MCF 10A (cell line): Measurements from ENCODE around the gene PHF19. TPM values are rescaled to one million over a fixed set of nuclear protein-coding genes. Genes with fewer than 3 reads are reported as not detected.

Source experiments
- BruUV-seq: library from RNA; stranded (reverse); fragments of 400-500 nt; replicated peaks from 2 replicates; lab custom pipeline; 2021; lab: Mats Ljungman, UMichigan
- CTCF ChIA-PET: fragments of 300-600 bp; sonication (Branson Sonifier 250); formaldehyde crosslinking; extraction: SDS; loops from one replicate; lab custom pipeline; 2021; ENCODE audit warnings: antibody characterized with exemption, inconsistent platforms; lab: Yijun Ruan, JAX
- POLR2A ChIA-PET: fragments of 300-600, 350-650 bp; sonication (Branson Sonifier 250); formaldehyde crosslinking; extraction: SDS; loops from one replicate; lab custom pipeline; 2020; ENCODE audit warnings: antibody characterized with exemption, inconsistent platforms; lab: Yijun Ruan, JAX
- DNase-seq: peaks from one replicate; pipeline ENCODE4 v3.0.0-alpha.2; 2018; ENCODE audit not compliant: unreplicated experiment
- H3K27ac Mint-ChIP-seq: one replicate; pipeline ENCODE4 v1.8.0; 2022; ENCODE audit warnings: mild to moderate bottlenecking, low read depth, mixed read lengths; ENCODE audit not compliant: unreplicated experiment
- H3K27me3 Mint-ChIP-seq: one replicate; pipeline ENCODE4 v1.8.0; 2022; ENCODE audit warnings: mixed read lengths; ENCODE audit not compliant: insufficient read depth, unreplicated experiment
- H3K36me3 Mint-ChIP-seq: one replicate; pipeline ENCODE4 v1.8.0; 2022; ENCODE audit warnings: mild to moderate bottlenecking, moderate library complexity, mixed read lengths; ENCODE audit not compliant: insufficient read depth, unreplicated experiment
- H3K4me1 Mint-ChIP-seq: one replicate; pipeline ENCODE4 v1.8.0; 2022; ENCODE audit warnings: mixed read lengths; ENCODE audit not compliant: insufficient read depth, unreplicated experiment
- H3K4me3 Mint-ChIP-seq: one replicate; pipeline ENCODE4 v1.8.0; 2022; ENCODE audit warnings: mild to moderate bottlenecking, moderate library complexity, mixed read lengths; ENCODE audit not compliant: unreplicated experiment
- H3K9me3 Mint-ChIP-seq: one replicate; pipeline ENCODE4 v1.8.0; 2022; ENCODE audit warnings: mixed read lengths; ENCODE audit not compliant: unreplicated experiment
- CTCF ChIP-seq: fragments of 200-600 bp; IDR thresholded peaks from one replicate; pipeline ENCODE4 v1.8.0; 2022; ENCODE audit warnings: antibody characterized with exemption, mild to moderate bottlenecking; ENCODE audit not compliant: unreplicated experiment
- intact Hi-C: fragments of 100-400 bp; cut with micrococcal nuclease; formaldehyde crosslinking; loops from 2 replicates; pipeline ENCODE4 v1.14.1; 2022
- total RNA-seq: library from RNA; stranded (reverse); gene quantifications from 2 replicates; pipeline ENCODE4 v1.2.3, GENCODE V29; 2022

Gene PHF19
- total RNA-seq, 1 experiment from 2014 or later = 61.0 TPM

GRCh38 chr9:120820095-120820494 lies 56.9 kb downstream of the PHF19 start:
- no peaks in the 10 kb centered on the region for H3K9me3 Mint-ChIP-seq
- no TSS peak for BruUV-seq
- intact Hi-C loops = no loop called here
- no peak for TF ChIP-seq CTCF
- POLR2A ChIA-PET = no interaction called here
- DNase-seq = no peak
- no peak overlapping the region for H3K27ac Mint-ChIP-seq
- H3K27me3 Mint-ChIP-seq = no peaks in the 10 kb centered on the region
- H3K36me3 Mint-ChIP-seq = peaks cover 90% of the 10 kb centered on the region
- CTCF ChIA-PET = interaction anchor here (0.8 to 1.3 kb wide), 2 partner anchors 23 to 29 kb away, joined by 3 read pairs; no protein-coding TSS in a partner anchor
- H3K4me1 Mint-ChIP-seq = no peaks in the 10 kb centered on the region
- no peak overlapping the region for H3K4me3 Mint-ChIP-seq

- H3K9me3 Mint-ChIP-seq = no peaks in the 10 kb centered on the region
- no peaks in the 10 kb centered on the region for H3K27me3 Mint-ChIP-seq
- BruUV-seq = no TSS peak
- intact Hi-C loops = no loop called here
- H3K27ac Mint-ChIP-seq = no peak overlapping the region
- H3K4me3 Mint-ChIP-seq = no peak overlapping the region
- ChIA-PET CTCF (interaction anchor here (0.7 to 1.2 kb wide), 2 partner anchors 76 to 751 kb away, joined by 3 read pairs; no protein-coding TSS in a partner anchor), POLR2A (no interaction called here)
- peaks cover 79% of the 10 kb centered on the region for H3K36me3 Mint-ChIP-seq
- H3K4me1 Mint-ChIP-seq = no peaks in the 10 kb centered on the region
- no peak for TF ChIP-seq CTCF
- DNase-seq = no peak
Measured at GRCh38 chr9:120818595-120818994, 58.4 kb downstream of the PHF19 start.

DNA sequence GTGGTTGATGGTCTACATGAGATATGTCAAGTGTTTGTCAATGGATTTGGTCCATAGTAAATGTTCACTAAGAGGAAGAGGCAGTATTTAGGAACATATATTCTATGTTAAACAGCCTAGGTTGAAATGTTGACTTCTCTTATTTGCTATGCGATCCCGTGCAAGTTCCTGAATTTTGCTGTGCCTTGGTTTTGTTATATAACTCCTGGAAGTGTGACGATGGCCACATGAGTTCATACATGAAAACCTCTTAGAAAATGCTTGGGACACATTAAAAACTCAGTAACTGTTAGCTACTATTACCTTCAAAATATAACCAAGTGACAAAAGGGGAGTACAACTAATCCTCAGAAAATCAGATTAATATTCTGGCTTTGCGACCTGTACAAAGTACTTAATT lies 61.9 kb downstream of the PHF19 start:
- H3K27ac Mint-ChIP-seq = no peak overlapping the region
- H3K36me3 Mint-ChIP-seq = peaks cover 51% of the 10 kb centered on the region
- ChIA-PET CTCF (interaction anchor here (0.6 to 1.3 kb wide), 2 partner anchors 60 to 170 kb away, joined by 3 to 4 read pairs; no protein-coding TSS in a partner anchor), POLR2A (no interaction called here)
- no peaks in the 10 kb centered on the region for H3K9me3 Mint-ChIP-seq
- BruUV-seq = no TSS peak
- H3K4me1 Mint-ChIP-seq = no peaks in the 10 kb centered on the region
- H3K27me3 Mint-ChIP-seq = no peaks in the 10 kb centered on the region
- DNase-seq = no peak
- H3K4me3 Mint-ChIP-seq = no peak overlapping the region
- intact Hi-C loops = no loop called here
- no peak for TF ChIP-seq CTCF

GRCh38 chr9:120808931-120809330 lies 68.1 kb downstream of the PHF19 start:
- Mint-ChIP-seq H3K27ac (no peak overlapping the region), H3K4me3 (no peak overlapping the region), H3K36me3 (peaks cover 4% of the 10 kb centered on the region), H3K4me1 (no peaks in the 10 kb centered on the region), H3K27me3 (no peaks in the 10 kb centered on the region), H3K9me3 (peaks cover 8% of the 10 kb centered on the region)
- BruUV-seq = no TSS peak
- ChIA-PET CTCF (interaction anchor here (0.6 kb wide), 1 partner anchor 19 kb away, joined by 4 read pairs; no protein-coding TSS in a partner anchor), POLR2A (interaction anchor here (0.6 to 1.8 kb wide), 2 partner anchors 15 to 24 kb away, joined by 3 to 4 read pairs; partner anchors contain the start of gene FBXW2)
- no peak for DNase-seq
- TF ChIP-seq CTCF = no peak
- intact Hi-C loops = no loop called here
